Spinal cord (tissue), 10 donors: ENCODE measurements around the gene NUAK1. TPM values are rescaled to one million over a fixed set of nuclear protein-coding genes. Genes with fewer than 3 reads are reported as not detected.

Source experiments
- DNase-seq, 6 donors: peaks; one replicate each; pipeline versions ENCODE4 v3.0.0 to v3.0.0-alpha.2; 2013 to 2015; ENCODE audit warnings: low spot score in 6 of 6, low read depth in 4 of 6
- H3K27ac ChIP-seq: one replicate; pipeline ENCODE4 v1.5.1; 2013; ENCODE audit warnings: low read depth, low read length, control low read depth
- H3K27me3 ChIP-seq: one replicate; pipeline ENCODE4 v1.6.1; 2013; ENCODE audit warnings: low read length; ENCODE audit not compliant: control insufficient read depth, insufficient read depth
- H3K36me3 ChIP-seq: one replicate; pipeline ENCODE4 v1.6.1; 2013; ENCODE audit warnings: low read length; ENCODE audit not compliant: control insufficient read depth, insufficient read depth
- H3K4me1 ChIP-seq: one replicate; pipeline ENCODE4 v1.6.1; 2013; ENCODE audit warnings: low read length; ENCODE audit not compliant: control insufficient read depth, insufficient read depth
- H3K4me3 ChIP-seq: one replicate; pipeline ENCODE4 v1.5.1; 2013; ENCODE audit warnings: low read depth, low read length, control low read depth
- H3K9me3 ChIP-seq: one replicate; pipeline ENCODE4 v1.6.1; 2013; ENCODE audit warnings: low read length; ENCODE audit not compliant: control insufficient read depth, insufficient read depth
- WGBS: methylation state at CpG from one replicate; pipeline ENCODE4 v1.1.5; 2013; ENCODE audit warnings: missing lambda C conversion rate; ENCODE audit not compliant: insufficient coverage; 5-methylcytosine and 5-hydroxymethylcytosine counted together
- polyA plus RNA-seq, 2 donors: library from polyadenylated mRNA; unstranded; fragments of 120-200 nt; gene quantifications; one replicate each; pipeline ENCODE4 v1.2.1, GENCODE V29; 2013; ENCODE audit not compliant: insufficient read length in 2 of 2
- total RNA-seq, 2 donors: library from RNA; depleted of rRNA in 1 of 2; stranded (reverse); fragments of 120-200 nt in 1 of 2; fragments of >200 nt in 1 of 2; gene quantifications; one replicate each; pipeline versions ENCODE4 v1.2.3 to v1.2.4, GENCODE V29; 2013 to 2014
- donor health status: healthy.

Gene NUAK1
- total and polyA plus RNA-seq, 4 donors = 20.1 to 57.9 (median 31.9) TPM

DNA sequence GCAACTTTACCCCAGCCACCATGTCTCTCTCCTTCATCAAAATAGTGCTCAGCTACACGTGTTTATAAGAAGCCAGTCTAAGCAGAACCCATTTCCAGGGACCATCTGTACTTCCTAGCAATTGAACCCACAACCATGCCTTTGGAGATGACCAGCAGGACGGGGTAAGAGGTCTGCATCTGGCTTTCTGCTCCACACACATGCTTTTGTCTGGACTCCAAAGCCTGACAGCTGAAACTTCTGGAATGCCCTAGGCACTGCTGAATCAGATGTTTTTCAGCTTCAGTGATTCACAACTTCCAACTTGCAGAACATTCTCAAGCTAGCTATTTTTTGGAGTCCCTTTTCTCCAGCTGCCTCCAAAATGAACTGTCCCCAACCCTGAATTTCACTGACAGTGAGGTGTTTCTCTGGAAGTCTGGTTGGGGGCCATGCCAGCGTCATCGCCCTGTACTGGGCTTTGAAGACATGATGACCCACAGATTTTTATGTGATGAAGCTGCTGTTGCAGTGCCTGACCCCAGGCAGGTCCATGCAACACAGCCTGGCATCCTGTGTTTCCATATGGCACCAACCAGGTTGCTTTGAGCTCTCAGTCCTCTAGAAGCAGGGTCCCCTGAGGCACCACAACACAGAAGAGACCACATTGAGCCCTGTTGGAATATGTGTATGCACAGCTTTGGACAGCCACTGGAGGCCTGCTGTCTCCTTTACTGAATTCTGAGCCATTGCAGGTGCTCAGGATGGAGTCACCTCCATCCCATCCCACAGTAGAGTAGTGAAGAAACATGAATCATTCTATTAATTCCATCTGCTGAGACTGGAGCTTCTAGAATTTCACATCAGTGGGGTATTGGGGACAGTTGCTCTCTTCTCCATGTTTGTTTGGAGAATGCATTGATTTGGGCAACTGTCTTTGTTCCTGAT lies 80.2 kb downstream of the NUAK1 start:
- no peaks in the 10 kb centered on the region for H3K27me3 ChIP-seq
- H3K4me3 ChIP-seq = no peak overlapping the region
- no peak overlapping the region for H3K27ac ChIP-seq
- H3K36me3 ChIP-seq = no peaks in the 10 kb centered on the region
- H3K9me3 ChIP-seq = peaks cover 2% of the 10 kb centered on the region
- no peak for DNase-seq
- no peaks in the 10 kb centered on the region for H3K4me1 ChIP-seq
- 75% methylated on average over 4 of the region's 4 CpGs for WGBS

DNA sequence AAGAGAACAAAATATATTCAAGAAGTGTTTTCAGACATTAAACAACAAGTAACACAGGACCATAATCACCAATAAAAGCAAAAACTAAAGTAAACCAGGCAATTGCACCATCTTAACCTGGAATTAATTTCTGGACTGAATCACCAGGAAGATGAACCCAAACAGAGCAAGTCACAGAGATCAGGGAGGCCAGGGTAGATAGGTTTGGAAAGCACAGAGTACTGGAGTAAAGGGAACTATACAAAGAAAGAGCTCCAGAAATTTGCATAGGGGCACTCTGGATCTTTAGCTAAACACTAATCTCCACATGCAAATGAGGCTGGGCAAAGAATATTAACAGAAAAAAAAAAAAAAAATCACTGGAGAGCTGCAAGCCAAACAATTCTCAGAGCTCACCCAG lies 84.7 kb downstream of the NUAK1 start:
- Histone ChIP-seq H3K4me3 (no peak overlapping the region), H3K4me1 (peaks cover 6% of the 10 kb centered on the region), H3K9me3 (peaks cover 2% of the 10 kb centered on the region), H3K36me3 (no peaks in the 10 kb centered on the region), H3K27ac (no peak overlapping the region), H3K27me3 (no peaks in the 10 kb centered on the region)
- no peak for DNase-seq

DNA sequence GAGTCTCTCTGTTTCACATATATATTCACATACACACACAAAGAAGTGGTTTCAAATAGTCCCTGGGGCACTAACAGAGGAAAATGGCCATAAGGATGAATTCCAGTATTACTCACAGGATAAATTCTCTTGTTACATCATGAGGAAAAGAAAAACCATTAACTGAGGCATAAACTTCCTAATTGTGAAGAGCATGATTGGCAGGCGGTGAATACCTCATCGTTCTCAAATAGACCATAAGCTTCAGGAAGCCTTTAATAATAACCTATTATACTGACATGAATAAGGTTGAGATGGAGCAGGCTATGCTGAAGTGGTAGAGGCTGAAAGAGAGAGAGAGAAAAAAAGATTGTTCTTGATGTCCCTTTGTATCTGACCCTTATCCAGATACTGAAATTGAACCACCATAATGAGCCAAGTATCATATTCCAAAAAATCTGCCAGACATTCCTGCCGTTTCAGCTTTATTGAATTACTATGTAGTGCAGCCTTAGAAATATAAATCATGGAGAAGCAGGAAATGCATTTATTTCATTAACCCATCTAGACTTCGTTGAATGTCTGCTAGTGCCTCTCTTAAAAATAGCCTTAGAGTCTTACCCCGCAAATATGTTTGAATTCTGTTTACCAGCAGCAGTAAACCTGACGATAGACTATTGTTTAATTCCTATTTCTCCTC lies 86.8 kb downstream of the NUAK1 start:
- peak in 1 of 6 donors; percentile 23 for DNase-seq
- Histone ChIP-seq H3K27ac (no peak overlapping the region), H3K36me3 (no peaks in the 10 kb centered on the region), H3K4me1 (peaks cover 7% of the 10 kb centered on the region), H3K27me3 (no peaks in the 10 kb centered on the region), H3K4me3 (no peak overlapping the region), H3K9me3 (peaks cover 2% of the 10 kb centered on the region)
- 50% methylated on average over 1 of the region's 6 CpGs for WGBS

DNA sequence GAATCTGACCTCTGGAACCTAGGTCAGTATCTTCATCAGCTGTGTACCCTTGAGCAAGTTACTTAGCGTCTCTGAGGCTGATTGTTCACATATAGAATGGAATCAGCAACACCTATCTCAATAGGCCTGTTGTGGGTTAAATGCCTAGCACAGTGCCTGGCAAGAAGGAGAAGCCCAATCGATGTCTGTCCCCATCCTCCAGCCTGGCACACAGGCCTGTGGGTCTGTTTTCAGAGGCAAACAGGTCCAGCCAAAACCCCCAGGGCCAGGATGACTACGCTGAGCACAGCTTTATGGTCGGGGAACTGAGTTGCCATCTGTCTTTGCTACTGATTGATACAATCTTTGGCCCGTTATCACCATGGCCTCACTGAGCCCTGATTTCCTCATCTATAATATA lies 89.2 kb downstream of the NUAK1 start:
- 72% methylated on average over 2 of the region's 5 CpGs for WGBS
- peak in 1 of 6 donors; percentile 21 for DNase-seq
- Histone ChIP-seq H3K36me3 (no peaks in the 10 kb centered on the region), H3K27ac (no peak overlapping the region), H3K9me3 (no peaks in the 10 kb centered on the region), H3K27me3 (no peaks in the 10 kb centered on the region), H3K4me3 (no peak overlapping the region), H3K4me1 (peaks cover 7% of the 10 kb centered on the region)

DNA sequence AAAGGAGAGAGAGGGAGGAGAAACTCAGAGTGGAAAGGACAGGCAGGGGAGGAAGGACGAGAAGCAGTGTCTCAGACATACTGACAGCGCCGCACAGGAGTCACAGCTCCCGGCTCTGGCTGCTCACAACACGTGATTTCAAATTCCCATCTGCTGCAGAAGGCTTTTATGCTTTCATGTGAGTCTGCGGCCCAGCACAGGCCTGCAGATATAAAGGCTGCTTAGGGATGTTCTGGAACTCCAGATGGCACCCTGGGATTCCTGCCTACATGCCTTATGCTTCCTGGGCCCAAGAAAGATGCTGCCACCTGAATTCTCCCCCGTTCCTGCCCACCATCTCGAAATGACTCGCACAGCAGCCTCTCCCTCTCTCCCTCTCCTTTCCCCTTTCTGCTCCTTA lies 89.6 kb downstream of the NUAK1 start:
- Histone ChIP-seq H3K27ac (no peak overlapping the region), H3K9me3 (no peaks in the 10 kb centered on the region), H3K4me3 (no peak overlapping the region), H3K4me1 (peaks cover 7% of the 10 kb centered on the region), H3K27me3 (no peaks in the 10 kb centered on the region), H3K36me3 (no peaks in the 10 kb centered on the region)
- peak in 5 of 6 donors; percentile 4 to 96 (median 21) for DNase-seq
- WGBS = 62% methylated on average over 9 of the region's 9 CpGs

DNA sequence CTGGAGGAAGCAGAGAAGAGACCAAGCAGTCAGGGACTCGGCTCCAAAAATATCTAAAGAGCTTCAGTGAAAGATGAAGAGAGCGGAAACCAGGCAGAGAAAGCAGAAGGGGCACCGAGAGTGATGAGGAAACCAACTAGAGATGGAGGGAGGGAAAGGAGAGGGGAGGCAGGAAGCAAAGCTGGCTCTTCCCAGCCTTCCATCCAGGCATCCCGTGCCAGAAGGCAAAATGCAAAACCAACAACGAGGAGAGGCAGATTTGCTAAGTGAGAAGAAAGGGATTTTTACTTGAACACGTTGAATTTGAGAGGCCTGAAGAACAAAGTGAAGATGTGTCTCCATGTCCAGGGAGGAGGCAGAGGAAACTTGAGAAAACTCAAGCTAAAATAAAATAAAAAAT lies 90.1 kb downstream of the NUAK1 start:
- no peak overlapping the region for H3K27ac ChIP-seq
- 80% methylated on average over 2 of the region's 6 CpGs for WGBS

DNA sequence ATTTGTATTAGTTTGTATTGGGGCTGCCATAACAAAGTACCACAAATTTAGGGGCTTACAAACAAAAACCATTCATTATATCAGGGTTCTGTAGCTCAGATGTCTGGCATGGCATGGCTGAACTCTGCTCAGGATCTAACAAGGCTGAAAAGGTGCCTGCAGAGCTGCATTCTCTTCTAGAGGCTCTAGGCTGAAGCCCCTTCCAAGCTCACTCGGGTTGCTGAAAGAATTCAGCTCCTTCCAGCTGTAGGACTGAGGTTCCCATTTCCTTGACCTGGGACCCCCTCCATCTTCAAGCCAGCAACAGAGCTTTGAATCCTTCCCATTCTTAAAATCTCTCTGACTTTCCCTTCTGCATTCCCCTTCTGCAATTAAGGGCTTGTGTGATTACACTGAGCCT lies 90.7 kb downstream of the NUAK1 start:
- WGBS = 85% methylated on average over 1 of the region's 1 CpG
- Histone ChIP-seq H3K27ac (no peak overlapping the region), H3K9me3 (no peaks in the 10 kb centered on the region)

More for the DNA sequence above, 90.1 kb downstream of the NUAK1 start:
- no peaks in the 10 kb centered on the region for H3K27me3 ChIP-seq
- H3K4me3 ChIP-seq = no peak overlapping the region
- no peaks in the 10 kb centered on the region for H3K36me3 ChIP-seq
- peak in 1 of 6 donors; percentile 78 for DNase-seq
- H3K9me3 ChIP-seq = no peaks in the 10 kb centered on the region
- peaks cover 7% of the 10 kb centered on the region for H3K4me1 ChIP-seq

DNA sequence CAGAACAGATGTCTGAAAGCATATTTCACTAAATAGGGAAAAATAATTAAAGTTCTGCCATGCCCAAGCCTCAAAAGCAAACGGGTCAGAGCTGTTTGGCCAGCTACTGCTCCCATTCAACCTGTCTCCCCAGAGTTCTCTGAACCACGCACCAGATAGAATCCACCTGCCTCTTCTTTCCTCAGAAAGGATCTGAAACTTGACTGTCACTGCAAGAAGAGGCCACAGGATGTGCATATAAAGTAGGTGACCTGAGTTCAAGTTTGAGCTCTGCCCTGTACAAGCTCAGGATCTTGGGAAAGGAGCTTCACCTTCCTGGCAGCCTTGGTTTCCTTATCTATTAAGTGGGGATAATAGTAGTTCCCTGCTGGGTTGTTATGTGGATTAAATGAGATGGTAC lies 91.8 kb downstream of the NUAK1 start:
- Histone ChIP-seq H3K4me1 (peaks cover 7% of the 10 kb centered on the region), H3K36me3 (no peaks in the 10 kb centered on the region), H3K27ac (no peak overlapping the region), H3K27me3 (no peaks in the 10 kb centered on the region), H3K4me3 (no peak overlapping the region), H3K9me3 (no peaks in the 10 kb centered on the region)
- DNase-seq = no peak
- 100% methylated on average over 2 of the region's 2 CpGs for WGBS

More for the DNA sequence above, 90.7 kb downstream of the NUAK1 start:
- Histone ChIP-seq H3K4me3 (no peak overlapping the region), H3K36me3 (no peaks in the 10 kb centered on the region), H3K4me1 (peaks cover 7% of the 10 kb centered on the region), H3K27me3 (no peaks in the 10 kb centered on the region)
- no peak for DNase-seq

DNA sequence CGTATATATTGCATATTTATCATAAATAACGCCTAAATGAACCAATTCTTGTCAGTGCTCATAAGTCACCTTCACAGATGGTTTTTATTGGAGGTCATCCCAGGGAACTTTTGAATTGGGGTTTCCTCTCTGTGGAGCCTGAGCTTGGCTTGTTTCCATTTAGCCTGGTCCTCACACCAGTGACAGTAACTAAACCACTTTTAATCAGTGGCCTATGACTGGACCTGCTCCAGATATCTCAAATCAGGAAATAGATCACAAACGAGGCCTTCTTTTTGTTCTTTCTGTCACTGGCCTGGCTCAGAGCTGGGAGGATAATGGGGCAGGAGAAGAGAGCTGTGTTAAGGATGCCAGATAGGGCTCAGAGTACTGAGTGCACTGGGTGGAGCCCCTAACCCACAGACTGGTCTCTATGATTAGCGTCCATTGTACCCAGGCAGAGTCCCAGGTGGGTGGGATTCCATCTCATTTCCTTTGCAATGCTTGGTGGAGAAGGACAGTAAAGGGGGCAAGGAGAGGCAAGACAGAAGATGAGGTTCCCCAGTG lies 92.4 kb downstream of the NUAK1 start:
- no peak for DNase-seq
- H3K4me1 ChIP-seq = peaks cover 7% of the 10 kb centered on the region
- no peak overlapping the region for H3K27ac ChIP-seq

More for the DNA sequence above, 92.4 kb downstream of the NUAK1 start:
- no peak overlapping the region for H3K4me3 ChIP-seq
- WGBS = no CpG with 5 or more reads among the region's 4 CpGs
- H3K9me3 ChIP-seq = no peaks in the 10 kb centered on the region
- no peaks in the 10 kb centered on the region for H3K36me3 ChIP-seq
- H3K27me3 ChIP-seq = no peaks in the 10 kb centered on the region
